Femur (tissue), 1 donor: Measurements from ENCODE around the gene PDE1C.
"Not testable (repeated sequence)": the region's sequence is repeated elsewhere in the genome, so short reads cannot be mapped to it uniquely, and the experiment has no call there.

Experiments
- DNase-seq: peaks from one replicate; pipeline ENCODE4 v3.0.0-alpha.2; 2017

PDE1C gene

GRCh38 chr7:32042900-32043299 lies 27.3 kb downstream of the PDE1C start:
- no peak for DNase-seq

GRCh38 chr7:32039000-32039756 lies 31.0 kb downstream of the PDE1C start:
- DNase-seq = no peak

GRCh38 chr7:32037650-32038198 lies 32.5 kb downstream of the PDE1C start:
- no peak for DNase-seq

GRCh38 chr7:32036557-32036956 lies 33.6 kb downstream of the PDE1C start:
- DNase-seq = no peak

GRCh38 chr7:32034052-32034451 lies 36.2 kb downstream of the PDE1C start:
- DNase-seq = no peak

- DNase-seq = no peak
Observed at GRCh38 chr7:32033006-32033405, 37.2 kb downstream of the PDE1C start.

- no peak for DNase-seq
Observed at GRCh38 chr7:32032211-32032610, 38.0 kb downstream of the PDE1C start.

GRCh38 chr7:32030904-32031692 lies 39.1 kb downstream of the PDE1C start:
- no peak for DNase-seq

- DNase-seq = no peak
Observed at GRCh38 chr7:32026083-32026425, 44.2 kb downstream of the PDE1C start.

GRCh38 chr7:32025381-32026082 lies 44.7 kb downstream of the PDE1C start:
- no peak for DNase-seq

GRCh38 chr7:32023376-32023775 lies 46.8 kb downstream of the PDE1C start:
- DNase-seq = no peak

GRCh38 chr7:32022966-32023365 lies 47.2 kb downstream of the PDE1C start:
- DNase-seq = no peak

- DNase-seq = no peak
Observed at GRCh38 chr7:32020551-32021159, 49.6 kb downstream of the PDE1C start.

GRCh38 chr7:32018845-32019578 lies 51.2 kb downstream of the PDE1C start:
- DNase-seq = no peak

- DNase-seq = no peak
Observed at GRCh38 chr7:32015133-32015532, 55.1 kb downstream of the PDE1C start.

- not testable (repeated sequence) for DNase-seq
Observed at GRCh38 chr7:32013471-32013870, 56.7 kb downstream of the PDE1C start.

GRCh38 chr7:32005577-32005976 lies 64.6 kb downstream of the PDE1C start:
- DNase-seq = no peak

GRCh38 chr7:32001948-32002347 lies 68.3 kb downstream of the PDE1C start:
- no peak for DNase-seq

GRCh38 chr7:31997423-31997822 lies 72.8 kb downstream of the PDE1C start:
- no peak for DNase-seq

GRCh38 chr7:31995134-31995533 lies 75.1 kb downstream of the PDE1C start:
- DNase-seq = no peak

- DNase-seq = no peak
Observed at GRCh38 chr7:31991846-31992245, 78.4 kb downstream of the PDE1C start.

GRCh38 chr7:31991406-31991805 lies 78.8 kb downstream of the PDE1C start:
- no peak for DNase-seq
